Activated naive CD4-positive, alpha-beta T cell treated with anti-CD3 and anti-CD28 coated beads, Interleukin-2, amount 50 U/mL, for 16 hours (primary cell): ENCODE measurements around the gene DFFA.
A peak's percentile ranks its signal among the peaks of the same experiment; 100 is the strongest.
"Not testable (repeated sequence)": the region's sequence is repeated elsewhere in the genome, so short reads cannot be mapped to it uniquely, and the experiment has no call there.

Experiments used
- DNase-seq: peaks from one replicate; pipeline ENCODE4 v3.0.0-alpha.2; 2020

The DFFA gene

DNA sequence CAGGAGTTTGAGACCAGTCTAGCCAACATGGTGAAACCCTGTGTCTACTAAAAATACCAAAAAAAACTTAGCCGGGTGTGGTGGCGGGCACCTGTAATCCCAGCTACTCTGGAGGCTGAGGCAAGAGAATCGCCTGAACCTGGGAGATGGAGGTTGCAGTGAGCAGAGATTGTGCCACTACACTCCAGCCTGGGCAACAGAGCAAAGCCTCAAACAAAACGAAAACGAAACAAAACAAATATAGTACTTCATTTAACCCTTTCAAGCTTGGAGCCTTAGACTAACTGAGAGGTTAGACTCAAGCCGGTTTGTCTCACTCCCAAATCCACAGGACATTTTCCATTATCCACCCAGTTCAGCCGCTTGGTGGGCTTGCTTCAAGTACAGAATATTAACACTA, 14.9 kb downstream of the DFFA start:
- DNase-seq = not testable (repeated sequence)

- DNase-seq = no peak
Observed at GRCh38 chr1:10456661-10457060, 15.7 kb downstream of the DFFA start.

DNA sequence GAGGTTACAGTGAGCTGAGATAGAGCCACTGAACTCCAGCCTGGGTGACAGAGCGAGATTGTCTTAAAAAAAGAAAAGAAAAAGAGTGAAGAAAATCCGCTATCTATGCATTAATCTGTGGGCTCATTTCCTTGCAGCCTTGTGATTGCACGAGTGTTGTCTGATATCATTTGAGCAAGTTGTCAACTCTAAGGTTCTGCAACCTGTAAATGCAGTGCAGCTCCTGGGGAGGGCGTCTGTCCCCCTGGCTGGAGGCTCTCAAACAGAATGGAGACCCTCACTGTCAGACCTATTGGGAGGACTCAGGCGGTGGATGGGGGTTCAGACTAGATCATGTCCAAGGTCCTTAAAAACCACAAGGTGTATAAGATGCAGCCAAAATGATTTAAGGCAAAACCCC, 16.3 kb downstream of the DFFA start:
- no peak for DNase-seq

DNA sequence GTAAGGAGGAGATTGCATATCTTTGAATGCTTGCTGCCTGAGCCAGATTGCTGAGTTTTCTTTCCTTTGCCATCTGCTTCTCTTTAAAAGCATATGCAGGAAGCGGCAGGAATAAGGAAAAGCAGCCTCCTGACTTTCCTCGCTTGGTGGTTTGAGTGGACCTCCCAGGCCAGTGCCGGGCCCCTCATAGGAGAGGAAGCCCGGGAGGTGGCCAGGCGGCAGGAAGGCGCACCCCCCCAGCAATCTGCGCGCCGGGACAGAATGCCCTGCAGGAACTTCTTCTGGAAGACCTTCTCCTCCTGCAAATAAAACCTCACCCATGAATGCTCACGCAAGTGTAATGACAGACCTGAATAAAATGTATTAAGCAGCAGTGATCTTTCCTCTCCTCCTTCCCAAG, 21.0 kb downstream of the DFFA start:
- DNase-seq = no peak

DNA sequence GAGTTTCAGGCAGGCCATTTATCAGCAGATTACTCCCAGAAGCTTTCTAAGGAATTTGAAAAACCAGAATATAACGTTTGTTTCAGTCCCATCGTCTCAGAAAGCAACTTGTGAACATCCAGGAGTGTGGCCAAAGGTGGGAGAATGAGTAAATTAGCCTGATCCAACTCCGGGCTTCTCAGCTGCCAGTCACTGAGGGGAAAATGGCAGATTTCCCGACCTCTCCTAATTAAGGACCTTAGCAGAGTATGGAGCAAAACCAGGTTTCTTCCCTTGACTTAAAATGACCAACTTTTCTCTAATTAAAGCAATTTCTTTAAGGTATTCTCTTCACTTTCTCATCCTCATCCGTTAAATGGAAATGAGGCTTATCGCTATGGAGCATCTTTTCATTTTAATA, 21.5 kb downstream of the DFFA start:
- DNase-seq = no peak

- no peak for DNase-seq
Observed at GRCh38 chr1:10450156-10450814, 22.0 kb downstream of the DFFA start.

GRCh38 chr1:10449751-10450150, 22.6 kb downstream of the DFFA start, which contains the start of gene CORT:
TSS of gene CORT (plus strand) at chr1:10450031. CDS start at chr1:10450224, 193 bp downstream.
- DNase-seq = no peak

- DNase-seq = no peak
Observed at GRCh38 chr1:10446790-10447422, 25.4 kb downstream of the DFFA start.

DNA sequence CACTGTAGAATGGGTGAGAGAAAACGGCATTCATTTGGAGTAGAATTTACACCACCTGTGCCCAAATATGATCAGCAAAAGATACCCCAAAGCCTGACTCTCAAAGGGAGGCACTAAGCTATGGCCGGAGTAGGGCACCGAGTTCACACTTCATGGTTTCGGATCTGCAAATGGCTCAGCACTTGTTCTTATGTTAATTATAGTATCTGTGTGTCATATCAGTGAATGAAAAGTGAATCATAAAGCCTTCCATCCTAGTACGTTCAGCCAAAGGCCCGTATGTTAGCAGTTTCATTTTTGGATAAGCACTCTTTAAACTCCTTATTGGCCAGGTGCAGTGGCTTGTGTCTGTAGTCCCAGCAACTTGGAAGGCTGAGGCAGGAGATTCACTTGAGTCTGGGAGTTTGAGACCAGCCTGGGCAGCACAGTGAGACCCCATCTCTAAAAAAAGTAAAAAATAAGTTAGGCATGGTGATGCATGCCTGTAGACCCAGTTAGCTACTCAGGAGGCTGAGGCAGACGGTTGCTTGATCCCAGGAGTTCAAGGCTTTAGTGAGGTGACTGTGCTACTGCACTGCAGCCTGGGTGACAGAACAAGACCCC, 27.4 kb downstream of the DFFA start:
- DNase-seq = no peak

GRCh38 chr1:10444248-10444647, 28.1 kb downstream of the DFFA start:
- no peak for DNase-seq

- DNase-seq = no peak
Observed at GRCh38 chr1:10440794-10441193, 31.5 kb downstream of the DFFA start.

DNA sequence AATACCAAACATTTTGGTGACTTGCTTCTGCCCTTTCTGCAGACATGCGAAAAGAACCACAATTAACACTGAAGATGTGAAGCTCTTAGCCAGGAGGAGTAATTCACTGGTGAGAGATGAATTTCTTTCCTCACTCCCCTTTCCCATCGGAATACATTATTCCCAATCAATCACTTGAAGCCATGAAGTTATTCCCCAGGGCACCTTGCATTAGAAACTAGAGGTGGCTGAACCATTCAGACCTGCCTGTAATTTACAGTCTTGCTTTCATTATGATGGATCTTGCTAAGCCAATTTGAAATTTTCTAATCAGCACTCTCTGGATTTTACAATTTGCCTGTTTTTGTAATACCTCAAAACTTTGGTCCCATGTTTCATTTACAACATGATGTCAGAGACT, 32.0 kb downstream of the DFFA start:
- no peak for DNase-seq

DNA sequence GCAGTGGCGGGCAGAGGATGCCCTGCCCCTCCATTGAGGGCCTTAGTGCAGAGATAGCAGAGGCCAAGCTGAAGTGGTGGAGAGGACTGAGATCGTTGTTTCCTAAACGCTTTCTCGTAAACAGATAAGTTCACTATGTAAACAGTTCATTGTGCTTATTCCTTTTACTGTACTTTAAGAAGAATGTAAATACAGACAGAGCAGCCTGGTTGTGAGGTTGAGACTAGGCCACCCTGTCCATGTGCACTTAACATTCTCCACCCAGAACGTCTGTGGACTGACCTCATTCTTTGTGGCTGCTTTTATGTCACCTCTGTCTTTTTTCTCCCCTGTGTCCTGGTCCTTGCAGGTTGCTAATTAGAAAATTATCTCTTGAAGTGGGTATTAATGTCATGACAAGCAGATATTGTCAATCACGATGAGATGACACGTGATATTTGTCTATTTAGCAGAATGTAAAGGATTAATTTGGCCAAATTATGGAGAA, 33.6 kb downstream of the DFFA start:
- DNase-seq = no peak

GRCh38 chr1:10437052-10437451, 35.3 kb downstream of the DFFA start:
- DNase-seq = no peak

- DNase-seq = no peak
Observed at GRCh38 chr1:10434590-10434989, 37.7 kb downstream of the DFFA start.

GRCh38 chr1:10433790-10434189, 38.5 kb downstream of the DFFA start:
- no peak for DNase-seq

DNA sequence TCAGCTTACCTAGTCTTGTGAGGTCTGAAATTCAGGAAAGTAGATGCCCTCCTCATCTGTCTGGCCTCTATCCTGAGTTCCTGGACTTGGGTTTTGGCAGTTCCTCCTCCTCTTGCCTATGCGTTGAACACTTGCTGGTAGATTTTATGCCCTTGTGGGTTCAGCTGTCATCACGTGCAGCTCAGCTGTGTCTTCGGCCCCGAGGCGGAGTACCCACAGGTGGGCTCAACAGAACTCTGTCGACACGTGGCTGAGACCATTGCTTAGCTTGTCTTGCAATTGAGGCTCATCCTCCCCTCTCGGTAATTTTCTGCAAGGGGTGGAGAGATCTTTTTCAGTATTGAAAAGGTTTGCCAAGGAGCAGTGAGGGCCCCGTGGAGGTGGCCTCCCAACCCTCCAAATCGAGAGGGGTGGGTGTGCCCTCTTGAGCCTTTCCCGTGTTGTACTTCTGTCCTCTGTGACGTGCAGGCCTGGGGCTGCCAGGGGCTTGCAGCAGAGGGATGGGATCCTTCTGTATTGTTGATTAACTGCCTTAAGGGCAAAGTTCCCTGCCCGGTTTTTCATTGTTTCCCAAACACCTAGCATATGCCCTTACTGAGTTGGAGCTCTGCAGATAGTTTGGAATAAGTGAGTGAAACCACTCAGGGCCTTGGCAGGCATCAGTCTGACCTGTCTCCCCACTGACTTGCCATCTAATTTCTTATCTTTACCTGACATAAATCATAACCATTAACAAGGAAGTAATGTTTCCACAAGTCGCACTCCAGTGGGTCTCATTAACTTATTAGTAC, 39.2 kb downstream of the DFFA start:
- DNase-seq = no peak

DNA sequence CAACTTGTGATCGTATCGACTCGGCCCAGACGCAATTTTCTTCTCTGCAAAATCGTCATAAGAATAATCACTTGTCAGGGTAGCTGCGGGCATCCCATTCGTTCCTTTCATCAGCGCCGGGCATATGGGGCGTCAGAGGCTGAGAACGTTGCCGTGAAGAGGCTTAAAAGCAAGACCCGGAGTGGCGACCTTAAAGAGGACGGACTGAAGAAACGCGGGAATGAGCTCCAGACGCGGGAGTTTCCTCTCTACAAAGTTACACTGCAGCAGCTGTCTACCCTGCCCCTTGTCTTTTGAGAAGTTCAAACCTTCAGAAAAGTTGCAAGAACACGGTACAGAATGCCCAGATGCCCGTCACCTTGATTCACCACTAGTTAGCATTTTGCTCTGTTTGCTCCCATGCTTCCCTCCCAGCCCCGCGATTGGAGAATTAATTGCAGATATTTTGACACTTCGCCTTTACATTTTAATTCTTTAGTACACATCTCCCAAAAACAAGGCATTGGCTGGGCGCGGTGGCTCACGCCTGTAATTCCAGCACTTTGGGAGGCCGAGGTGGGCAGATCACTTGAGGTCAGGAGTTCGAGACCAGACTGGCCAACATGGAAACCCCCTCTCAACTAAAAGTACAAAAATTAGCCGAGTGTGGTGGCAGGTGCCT, 41.1 kb downstream of the DFFA start:
- no peak for DNase-seq

GRCh38 chr1:10430216-10431069, 41.9 kb downstream of the DFFA start, which contains the start of gene CENPS:
TSS of gene CENPS (plus strand) at chr1:10430433. CDS start at chr1:10430518, 85 bp downstream.
- peak; percentile 90 for DNase-seq

DNA sequence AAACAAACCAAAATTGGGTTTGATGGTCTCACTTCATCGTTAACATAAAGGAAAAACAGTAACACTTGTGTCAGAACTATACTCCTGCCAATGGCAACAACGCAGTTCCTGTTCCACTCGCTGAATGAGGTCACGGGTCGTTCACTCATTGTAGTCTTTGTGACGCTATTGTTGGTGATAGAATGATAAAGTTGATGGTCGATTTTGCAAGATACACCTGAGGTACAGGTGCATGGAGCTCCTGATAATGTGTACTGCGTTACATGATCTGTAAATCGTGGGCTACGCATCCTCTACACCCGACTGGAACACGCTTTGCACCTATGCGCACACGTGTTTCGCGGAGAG, 42.5 kb downstream of the DFFA start:
- DNase-seq = no peak

- no peak for DNase-seq
Observed at GRCh38 chr1:10428984-10429383, 43.3 kb downstream of the DFFA start.

GRCh38 chr1:10426535-10426848, 45.8 kb downstream of the DFFA start:
- DNase-seq = not testable (repeated sequence)
